ENCODE data around the gene RNF207.

RNF207 gene

DNA sequence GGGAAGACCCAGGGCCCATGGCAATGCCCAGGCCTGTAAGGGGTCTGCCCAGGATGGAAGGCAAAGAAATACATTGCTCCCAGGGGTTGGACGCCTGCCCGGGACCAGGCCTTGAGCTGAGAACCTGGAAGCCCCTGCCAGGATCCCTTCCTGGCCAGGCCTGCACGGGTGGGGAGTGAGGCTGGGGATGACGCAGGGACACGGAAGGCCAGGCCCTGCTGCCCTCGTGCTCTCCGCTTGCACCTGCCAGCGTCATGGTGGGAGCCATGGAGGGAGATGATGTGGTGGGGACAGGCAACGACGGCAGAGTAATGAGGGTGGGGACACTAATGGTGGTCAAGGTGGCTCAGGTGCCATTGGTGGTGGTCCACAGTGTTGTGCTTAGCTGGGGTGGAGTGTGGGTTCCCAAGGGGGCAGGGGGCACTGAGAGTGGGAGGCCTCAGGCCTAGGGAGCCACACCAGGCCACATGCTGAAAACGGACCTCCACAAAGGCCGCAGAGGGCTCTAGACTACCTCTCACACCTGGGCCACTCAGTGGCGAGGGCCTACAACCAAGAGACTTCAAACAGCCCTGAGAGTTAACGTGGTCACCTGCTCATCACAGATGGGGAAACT, 42.4 kb downstream of the RNF207 start:
- peak overlapping the region; percentile 23; the same call in 1 of the 2 replicates for H3K27ac ChIP-seq
- no peak for TF ChIP-seq CTCF (conservative IDR thresholded peaks at IDR 0.05)

DNA sequence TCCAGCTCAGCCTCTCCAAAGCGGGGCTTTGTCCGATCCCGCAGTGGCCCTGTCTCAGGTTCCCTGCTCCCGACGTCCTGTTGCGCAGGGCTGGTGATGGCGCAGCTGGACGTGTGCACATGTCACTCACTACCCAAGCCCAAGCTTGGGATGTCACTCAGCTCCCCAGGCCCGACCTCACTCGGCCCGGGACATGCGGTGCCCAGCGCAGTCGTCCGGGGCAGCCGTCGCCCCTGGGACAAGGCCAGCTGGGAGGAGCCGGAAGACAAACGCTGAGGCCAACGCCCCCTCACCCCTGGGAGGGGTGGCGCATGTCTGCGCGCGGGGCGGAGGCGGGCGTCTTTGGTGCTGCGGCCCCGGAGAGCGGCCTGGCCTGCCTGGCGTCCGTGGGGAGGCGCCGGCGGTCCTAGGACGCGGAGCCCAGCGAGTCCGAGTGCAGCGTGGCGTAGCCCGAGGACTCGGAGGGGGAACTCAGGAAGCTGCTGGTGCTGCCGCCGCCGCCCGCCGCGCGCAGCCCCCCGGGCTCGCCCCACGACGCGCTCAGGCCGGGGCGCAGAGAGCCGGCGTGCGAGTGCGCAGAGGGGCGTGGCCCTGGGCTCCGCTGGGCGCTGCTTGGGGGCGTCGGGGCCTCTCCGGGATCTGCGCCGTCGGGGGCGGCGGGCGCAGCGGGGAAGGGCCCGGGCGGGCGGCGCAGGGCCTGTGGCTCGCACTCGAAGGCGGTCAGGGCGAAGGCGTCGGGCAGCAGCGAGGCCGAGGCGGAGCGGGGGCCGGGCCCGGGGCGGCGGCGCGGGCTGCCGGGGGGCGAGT, 43.2 kb downstream of the RNF207 start:
- TF ChIP-seq CTCF (conservative IDR thresholded peaks at IDR 0.05): 0 out of 2 replicates have a peak, but pooled peaks have one; percentile 18
- H3K27ac ChIP-seq: peak overlapping the region; percentile 23; the same call in 1 of the 2 replicates

DNA sequence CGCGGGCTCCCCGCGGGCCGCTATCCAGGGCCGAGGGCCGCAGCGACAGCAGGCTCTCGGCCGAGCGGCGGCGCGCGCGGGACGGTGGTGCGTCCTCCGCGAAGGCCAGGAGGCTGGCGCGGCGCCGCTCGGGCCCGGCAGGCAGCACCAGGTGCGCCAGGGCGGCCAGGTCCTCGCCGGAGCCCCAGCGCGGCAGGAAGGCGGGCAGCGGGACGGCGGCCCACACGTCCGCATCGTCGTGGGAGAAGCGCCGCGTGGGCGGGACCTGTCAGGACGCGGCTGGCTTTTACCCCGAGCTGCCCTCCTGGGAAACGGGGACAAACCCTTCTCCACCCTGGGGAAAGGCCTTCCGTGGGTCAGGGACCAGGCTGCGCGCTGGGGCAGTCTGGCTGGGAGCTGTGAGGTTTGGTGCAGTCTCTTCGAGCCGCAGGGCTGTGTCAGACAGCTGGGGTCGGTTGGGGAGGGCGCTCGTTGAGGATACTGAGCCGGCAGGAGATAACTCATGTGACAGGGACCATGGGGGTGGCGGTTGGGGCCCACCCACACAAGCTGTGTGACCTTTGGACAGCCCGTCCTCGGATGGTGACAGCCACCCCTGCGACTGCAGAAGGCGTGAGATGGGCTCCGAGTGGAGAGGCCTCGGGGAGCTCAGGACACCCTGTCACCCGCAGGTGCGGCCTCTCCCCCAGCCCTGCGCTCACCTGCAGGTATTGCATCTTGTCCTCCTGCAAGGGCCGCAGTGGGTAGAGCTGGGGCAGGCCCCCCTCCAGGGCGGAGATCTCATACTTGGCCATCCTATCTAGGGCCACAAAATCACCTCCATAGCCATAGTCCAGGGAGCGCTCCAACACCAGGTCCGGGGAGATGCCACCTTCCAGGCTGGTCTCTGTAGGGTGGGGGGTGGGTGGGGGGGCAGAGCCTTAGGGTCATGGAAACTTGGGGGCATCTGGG, 44.1 kb downstream of the RNF207 start:
- TF ChIP-seq CTCF (conservative IDR thresholded peaks at IDR 0.05): no peak
- peak overlapping the region; percentile 23; the same call in 1 of the 2 replicates for H3K27ac ChIP-seq

- no peak overlapping the region for H3K27ac ChIP-seq
- TF ChIP-seq CTCF (conservative IDR thresholded peaks at IDR 0.05): no peak
Measured at GRCh38 chr1:6251233-6251632, 45.3 kb downstream of the RNF207 start.

GRCh38 chr1:6251681-6252373, 45.9 kb downstream of the RNF207 start:
- no peak overlapping the region for H3K27ac ChIP-seq
- no peak for TF ChIP-seq CTCF (conservative IDR thresholded peaks at IDR 0.05)

DNA sequence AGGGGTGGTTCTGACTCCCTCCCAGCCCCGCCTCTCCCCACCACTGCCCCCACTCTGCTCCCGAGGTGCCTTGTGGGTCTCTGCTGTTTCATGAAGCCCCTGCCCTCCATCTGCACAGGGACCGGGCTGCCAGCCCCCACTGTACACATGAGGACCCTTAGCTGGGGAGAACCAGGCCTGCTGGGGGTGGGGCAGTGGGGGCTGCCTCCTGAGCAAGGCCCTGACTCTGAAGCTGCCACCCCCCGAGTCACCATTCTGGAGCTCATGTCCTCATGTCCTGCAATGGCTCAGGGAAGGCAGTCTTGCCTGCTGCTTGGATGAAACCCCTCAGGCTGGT, 46.4 kb downstream of the RNF207 start:
- no peak overlapping the region for H3K27ac ChIP-seq
- TF ChIP-seq CTCF (conservative IDR thresholded peaks at IDR 0.05): no peak
